GM03348 (cell line): ENCODE data around the gene CLASP1.
A peak's percentile ranks its signal among the peaks of the same experiment; 100 is the strongest.
"Not testable (repeated sequence)": the region's sequence is repeated elsewhere in the genome, so short reads cannot be mapped to it uniquely, and the experiment has no call there.

Experiments used
- DNase-seq: peaks from one replicate; pipeline ENCODE4 v3.0.0; 2012; ENCODE audit warnings: low spot score

Gene CLASP1

DNA sequence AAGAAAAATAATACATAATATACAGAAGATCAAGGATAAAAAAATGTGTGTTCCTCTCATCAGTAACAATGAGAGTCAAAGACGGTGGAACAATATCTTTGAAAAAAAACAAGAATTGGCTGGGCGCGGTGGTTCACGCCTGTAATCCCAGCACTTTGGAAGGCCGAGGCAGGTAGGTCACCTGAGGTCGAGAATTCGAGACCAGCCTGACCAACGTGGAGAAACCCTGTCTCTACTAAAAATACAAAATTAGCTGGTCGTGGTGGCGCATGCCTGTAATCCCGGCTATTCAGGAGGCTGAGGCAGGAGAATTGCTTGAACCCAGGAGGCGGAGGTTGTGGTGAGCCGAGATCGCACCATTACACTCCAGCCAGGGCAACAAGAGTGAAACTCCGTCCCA lies 335.6 kb downstream of the CLASP1 start:
- DNase-seq = not testable (repeated sequence)

DNA sequence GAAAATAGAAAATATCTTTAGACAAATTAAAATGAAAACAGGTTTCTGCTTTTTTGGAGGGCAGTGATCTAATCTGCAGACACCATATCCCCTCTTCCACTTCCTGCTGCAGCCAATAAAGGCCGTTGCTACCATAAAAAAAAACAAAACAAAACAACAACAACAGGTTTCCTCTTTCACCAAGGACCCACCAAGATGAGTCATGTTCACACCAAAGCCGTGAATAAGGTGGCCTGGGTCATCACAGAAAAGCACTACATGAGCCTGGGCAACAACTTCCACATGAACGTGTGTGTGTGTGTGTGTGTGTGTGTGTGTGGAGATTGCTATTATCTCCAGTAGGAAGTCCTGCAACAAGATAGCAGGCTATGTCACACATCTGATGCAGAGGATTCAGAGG lies 339.5 kb downstream of the CLASP1 start:
- no peak for DNase-seq

DNA sequence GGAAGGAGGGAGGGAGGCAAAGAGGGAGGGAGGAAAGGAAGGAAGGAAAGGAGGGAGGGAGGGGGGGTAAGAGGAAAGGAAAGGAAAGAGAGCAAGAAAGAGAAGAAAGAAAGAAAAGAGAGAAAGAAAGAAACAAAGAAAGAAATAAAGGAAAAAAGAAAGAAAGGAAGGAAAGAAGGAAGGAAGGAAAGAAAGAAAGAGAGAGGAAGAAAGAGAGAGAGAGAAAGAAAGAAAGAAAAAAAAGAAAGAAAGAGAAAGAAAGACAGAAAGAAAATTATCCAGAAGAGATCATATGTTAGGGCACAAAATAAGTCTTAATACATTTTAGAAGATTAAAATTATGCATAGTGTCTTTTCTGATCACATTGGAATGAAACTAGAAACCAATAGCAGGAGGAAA lies 339.9 kb downstream of the CLASP1 start:
- DNase-seq = no peak

- no peak for DNase-seq
These were observed 342.2 kb downstream of the CLASP1 start for GRCh38 chr2:121307048-121307447.

- DNase-seq = no peak
These were observed 344.3 kb downstream of the CLASP1 start for GRCh38 chr2:121304941-121305340.

GRCh38 chr2:121303531-121304263 lies 345.6 kb downstream of the CLASP1 start:
- DNase-seq = no peak

- not testable (repeated sequence) for DNase-seq
These were observed 348.1 kb downstream of the CLASP1 start for GRCh38 chr2:121301190-121301589.

DNA sequence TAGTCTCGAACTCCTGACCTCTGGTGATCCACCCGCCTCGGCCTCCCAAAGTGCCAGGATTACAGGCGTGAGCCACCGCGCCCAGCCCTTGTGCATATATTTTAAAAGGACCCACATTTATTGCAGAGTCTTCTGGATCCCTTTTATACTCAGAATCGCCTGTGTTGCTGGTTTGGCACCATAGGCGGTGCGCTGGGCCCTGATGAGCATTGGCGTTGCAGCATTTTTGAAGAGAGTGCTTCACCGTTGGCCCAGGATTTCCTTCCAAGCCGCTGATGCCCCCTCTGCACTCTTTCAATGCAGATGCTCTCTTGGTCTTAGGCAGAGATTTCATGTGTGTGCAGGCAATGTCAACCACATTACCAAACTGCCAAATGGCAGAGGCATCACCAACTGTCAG lies 350.8 kb downstream of the CLASP1 start:
- DNase-seq = no peak

DNA sequence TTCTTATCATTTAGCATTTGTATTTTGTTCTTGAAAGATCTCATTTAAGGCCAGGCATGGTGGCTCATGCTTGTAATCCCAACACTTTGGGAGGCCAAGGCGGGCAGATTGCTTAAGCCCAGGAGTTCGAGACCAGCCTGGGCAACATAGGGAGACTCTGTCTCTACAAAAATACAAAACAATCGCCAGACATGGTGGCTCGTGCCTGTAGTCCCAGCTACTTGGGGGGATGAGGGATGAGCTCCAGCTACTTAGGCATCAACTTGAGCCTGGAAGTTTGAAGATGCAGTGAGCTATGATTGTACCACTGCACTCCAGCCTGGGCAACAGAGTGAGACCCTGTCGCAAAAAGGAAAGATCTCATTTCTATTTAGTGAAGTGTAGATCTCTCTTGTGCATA lies 351.4 kb downstream of the CLASP1 start:
- DNase-seq = not testable (repeated sequence)

DNA sequence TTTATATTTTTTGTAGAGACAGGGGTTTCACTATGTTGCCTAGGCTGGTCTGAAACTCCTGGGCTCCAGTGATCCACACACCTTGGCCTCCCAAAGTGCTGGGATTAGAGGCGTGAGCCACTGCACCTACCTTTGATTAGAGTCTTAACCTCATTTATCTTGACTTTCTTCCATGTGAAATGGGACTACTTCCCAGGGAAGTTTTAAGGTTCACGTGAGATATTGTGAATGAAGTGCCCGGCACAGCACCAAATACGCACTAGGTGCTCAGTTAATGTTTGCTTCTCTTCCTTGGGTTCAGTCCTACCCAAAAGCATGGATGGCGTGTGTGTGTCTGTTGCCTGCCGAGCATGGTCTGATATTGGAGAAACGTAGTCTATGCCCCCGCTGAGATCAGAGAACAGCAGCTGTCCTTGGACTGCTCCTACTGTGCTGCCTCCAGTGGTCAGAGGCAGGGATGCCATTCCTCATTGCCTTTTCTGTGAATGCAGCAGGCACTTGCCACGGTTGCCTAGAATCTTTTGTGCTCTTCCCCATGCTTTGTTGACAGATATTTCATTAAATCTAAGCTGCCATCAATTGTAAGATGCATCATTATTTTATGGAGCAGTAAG lies 351.9 kb downstream of the CLASP1 start:
- peak; percentile 69 for DNase-seq

GRCh38 chr2:121295911-121296650 lies 353.2 kb downstream of the CLASP1 start:
- DNase-seq = no peak

DNA sequence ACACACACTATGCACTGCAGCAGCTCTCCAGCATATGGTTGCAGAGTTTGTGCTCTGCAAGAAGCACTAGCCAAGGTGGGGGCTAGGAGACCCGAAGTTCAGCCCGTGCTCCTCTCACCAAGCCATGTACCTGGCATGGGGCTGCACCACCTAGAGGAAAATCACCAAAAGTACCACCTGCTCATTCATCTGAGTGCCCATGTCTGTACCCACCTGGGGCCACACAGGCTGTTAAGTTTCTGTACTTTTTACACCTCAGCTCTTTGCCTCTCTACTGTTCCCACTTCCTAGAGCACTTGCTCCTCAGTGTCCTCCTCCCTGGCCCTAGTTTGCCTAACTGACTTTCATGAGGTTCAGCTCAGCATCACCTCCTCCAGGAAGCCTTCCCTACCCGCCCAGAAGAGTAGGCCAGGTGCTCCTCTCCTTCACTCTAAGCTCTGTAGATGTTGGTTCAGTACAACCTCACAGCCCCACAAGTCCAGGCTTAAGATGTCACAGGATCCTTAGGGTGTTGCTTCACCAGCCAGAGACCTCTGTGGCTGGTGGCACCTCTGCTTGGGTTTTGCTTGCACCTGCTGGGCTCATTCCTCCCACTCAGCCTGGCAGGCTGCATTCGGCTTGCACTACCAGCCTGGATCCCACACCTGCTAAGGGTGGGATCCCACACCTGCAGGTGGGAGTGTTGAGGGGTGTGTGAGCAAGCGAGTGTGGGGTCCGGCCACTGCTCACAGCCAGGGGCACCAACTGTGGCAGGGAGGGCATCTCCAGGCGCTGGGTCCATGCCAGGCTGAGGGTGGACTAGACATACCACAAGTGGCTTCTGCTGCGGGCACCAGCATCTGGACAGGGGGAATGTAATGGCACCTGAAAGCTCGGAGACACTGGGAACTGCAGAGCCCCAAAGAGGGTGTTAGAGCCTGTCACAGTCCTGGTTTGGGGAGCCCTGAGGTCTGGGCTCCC lies 354.1 kb downstream of the CLASP1 start:
- no peak for DNase-seq

- no peak for DNase-seq
These were observed 355.6 kb downstream of the CLASP1 start for GRCh38 chr2:121293450-121294325.

- DNase-seq = no peak
These were observed 358.0 kb downstream of the CLASP1 start for GRCh38 chr2:121291251-121291580.

GRCh38 chr2:121289271-121289670 lies 360.0 kb downstream of the CLASP1 start:
- no peak for DNase-seq

- DNase-seq = no peak
These were observed 360.6 kb downstream of the CLASP1 start for GRCh38 chr2:121288454-121289231.

GRCh38 chr2:121287956-121288355 lies 361.3 kb downstream of the CLASP1 start:
- DNase-seq = no peak
